ENCODE results near the gene CCZ1. TPM values are rescaled to one million over a fixed set of nuclear protein-coding genes. Genes with fewer than 3 reads are reported as not detected.
"Not testable (repeated sequence)": the region's sequence is repeated elsewhere in the genome, so short reads cannot be mapped to it uniquely, and the experiment has no call there.

The CCZ1 gene
- total RNA-seq, 1 experiment from 2014 or later = 207 TPM

DNA sequence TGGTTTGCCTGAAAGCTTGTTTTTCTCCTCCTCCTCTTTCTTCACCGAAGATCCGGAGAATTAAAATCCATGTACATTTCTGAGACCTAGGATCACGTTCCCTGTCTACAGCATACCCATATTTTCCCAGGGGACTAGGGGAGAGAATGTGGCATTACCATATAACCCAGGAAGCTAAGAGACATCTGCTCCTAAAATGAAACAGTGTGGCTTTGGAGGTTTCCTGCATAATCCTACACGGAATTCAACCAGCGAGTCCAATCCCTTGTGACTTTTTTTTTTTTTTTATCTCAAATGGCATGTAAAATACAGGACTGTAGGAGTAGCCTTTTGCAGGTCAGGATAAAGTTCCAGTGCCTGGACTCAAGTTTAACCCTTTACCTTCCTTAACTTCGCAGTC, 10.3 kb downstream of the CCZ1 start:
- DNase-seq (ENCODE audit: low spot score) = not testable (repeated sequence)

DNA sequence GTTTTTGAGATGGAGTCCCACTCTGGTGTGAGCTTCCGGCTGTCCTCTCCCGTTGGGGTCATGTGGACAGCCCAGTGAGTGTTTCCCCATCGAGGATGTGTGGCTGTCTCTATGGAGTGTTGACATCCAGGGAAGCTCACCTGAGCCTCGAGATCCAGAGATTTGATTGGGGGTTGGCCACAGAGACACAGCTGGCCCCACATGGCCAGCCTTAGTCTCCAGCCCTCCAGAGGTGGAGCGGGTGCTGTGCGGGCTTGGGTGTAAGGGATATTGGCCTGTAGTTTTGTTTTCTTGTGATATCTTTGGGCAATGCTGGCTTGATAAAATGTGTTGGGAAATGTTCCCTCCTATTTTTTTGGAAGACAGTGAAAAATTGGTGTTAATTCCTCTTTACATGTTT, 18.0 kb downstream of the CCZ1 start:
- DNase-seq (ENCODE audit: low spot score) = not testable (repeated sequence)

DNA sequence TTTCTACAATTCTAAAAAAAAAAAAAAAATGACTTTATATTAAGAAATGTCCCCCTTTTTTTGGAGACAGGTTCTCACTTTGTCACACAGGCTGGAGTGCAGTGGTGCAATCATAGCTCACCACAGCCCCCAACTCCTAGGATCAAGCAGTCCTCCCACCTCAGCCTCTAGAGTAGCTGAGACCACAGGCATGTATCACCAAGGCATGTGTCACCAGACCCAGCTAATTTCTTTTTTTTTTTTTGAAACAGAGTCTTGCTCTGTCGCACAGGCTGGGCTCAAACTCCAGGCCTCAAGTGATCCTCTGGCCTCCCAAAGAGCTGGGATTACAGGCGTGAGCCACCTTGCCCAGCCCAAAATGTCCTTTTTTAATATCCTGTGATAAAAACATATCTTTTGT, 25.6 kb downstream of the CCZ1 start:
- not testable (repeated sequence) for DNase-seq (ENCODE audit: low spot score)

DNA sequence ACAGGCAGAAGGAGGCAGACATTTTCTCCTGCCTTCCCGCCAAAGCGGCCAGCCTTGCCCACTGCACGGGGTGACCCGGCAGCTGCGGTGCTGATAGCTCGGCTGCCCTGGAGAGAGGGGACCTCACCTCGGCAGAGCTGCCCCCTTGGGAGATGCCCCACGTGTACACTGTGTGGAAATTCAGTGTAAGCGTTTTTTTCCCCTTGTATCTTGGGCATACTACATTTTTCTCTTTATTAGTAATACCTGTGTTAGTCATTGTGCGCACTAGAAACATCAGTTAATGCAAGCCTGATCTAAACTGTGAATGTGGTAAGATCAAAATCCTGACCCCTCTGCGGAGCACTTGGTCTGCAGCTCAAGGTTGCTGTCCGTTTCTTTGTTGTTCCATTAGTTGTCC, 26.1 kb downstream of the CCZ1 start:
- not testable (repeated sequence) for DNase-seq (ENCODE audit: low spot score)

DNA sequence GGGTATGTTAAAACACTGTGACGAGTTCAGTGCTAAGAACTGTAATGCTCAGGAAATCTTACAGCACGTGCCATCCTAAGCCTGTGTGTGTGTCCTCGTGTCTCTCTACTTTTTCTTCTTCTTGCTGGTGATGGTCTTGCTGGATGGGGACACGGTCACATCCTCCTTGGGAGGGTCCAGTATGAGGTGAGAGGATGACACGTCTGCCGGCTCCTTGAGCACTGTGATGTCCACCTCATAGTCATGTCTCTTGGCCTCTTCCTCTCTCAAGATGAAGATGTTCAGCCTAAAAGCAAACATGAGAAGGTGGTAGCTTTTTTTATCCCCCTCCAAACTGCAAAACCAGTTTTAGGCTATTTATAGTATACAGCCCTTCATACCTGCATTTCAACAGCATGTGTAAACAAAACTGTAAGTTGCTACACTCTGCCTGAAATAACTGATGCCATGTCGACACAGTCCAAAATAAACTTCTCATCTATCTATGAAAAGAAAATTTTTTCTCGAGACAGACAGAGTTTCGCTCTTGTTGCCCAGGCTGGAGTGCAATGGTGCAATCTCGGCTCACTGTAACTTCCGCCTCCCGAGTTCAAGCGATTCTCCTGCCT, 27.8 kb downstream of the CCZ1 start:
- not testable (repeated sequence) for DNase-seq (ENCODE audit: low spot score)

DNA sequence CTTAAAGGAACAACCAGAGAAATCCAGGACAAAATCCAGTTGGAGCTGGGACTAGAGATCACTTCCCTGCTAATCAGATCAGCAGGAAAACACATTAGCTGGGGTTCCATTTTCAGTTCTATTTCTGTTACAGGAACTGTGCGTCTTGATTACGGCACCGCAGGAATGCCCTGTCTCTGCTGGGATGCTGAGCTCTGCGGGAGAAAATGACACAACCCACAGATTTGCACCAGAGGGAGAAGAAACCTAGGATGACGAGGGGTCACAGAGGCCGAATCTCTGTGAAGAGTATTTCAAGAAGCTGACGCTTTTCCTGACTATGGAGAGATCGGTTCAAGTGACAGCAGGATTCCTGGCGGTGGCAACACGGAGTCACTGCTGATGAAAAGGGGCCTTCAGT, 31.8 kb downstream of the CCZ1 start:
- not testable (repeated sequence) for DNase-seq (ENCODE audit: low spot score)

DNA sequence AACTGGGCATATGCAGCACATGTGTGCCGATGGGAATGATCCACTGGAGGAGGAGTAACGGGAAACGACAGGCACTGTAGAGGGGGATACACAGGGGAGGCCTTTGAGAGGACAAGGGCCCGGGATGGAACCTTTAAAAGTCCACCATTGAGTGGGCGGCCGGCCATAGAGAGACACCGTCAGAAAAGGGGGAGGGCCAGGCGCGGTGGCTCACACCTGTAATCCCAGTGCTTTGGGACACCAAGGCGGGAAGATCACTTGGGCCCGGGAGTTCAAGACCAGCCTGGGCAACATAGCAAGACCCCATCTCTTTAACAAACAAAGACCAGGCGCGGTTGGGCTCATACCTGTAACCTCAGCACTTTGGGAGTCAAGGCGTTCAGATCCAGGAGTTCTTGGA, 32.7 kb downstream of the CCZ1 start:
- DNase-seq (ENCODE audit: low spot score) = peak; percentile 8

DNA sequence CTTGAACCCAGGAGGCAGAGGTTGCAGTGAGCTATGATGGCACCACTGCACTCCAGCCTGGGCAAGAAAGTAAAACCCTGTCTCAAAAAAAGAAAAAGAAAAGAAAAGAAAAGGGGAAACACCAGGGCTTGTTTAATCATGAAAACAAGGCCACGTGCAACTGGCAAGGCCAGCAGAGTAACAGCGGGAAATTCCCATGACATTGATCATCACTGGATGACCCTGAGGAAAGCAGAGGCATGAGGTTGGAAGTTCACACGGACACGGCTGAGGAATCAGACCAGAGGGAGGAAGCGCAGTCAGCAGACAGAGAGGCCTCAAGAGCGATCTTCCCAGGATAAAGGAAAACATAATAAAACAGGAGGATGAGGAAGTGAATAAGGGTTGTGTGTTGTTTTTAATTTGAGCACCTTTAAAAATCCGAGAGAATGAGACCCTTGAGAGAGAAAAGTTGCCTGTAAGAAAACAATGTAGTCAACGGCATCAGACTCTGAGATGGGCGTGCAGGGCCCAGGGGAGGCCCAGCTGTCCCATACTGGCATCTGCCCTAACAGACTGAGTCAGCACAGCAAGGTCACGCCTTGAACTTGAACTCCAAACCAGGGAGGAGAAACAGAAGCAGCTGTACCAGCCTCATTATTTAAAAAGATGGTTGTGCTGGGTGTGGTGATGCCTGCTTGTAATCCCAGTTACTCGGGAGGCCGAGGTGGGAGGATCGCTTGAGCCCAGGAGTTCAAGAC, 33.5 kb downstream of the CCZ1 start:
- not testable (repeated sequence) for DNase-seq (ENCODE audit: low spot score)

DNA sequence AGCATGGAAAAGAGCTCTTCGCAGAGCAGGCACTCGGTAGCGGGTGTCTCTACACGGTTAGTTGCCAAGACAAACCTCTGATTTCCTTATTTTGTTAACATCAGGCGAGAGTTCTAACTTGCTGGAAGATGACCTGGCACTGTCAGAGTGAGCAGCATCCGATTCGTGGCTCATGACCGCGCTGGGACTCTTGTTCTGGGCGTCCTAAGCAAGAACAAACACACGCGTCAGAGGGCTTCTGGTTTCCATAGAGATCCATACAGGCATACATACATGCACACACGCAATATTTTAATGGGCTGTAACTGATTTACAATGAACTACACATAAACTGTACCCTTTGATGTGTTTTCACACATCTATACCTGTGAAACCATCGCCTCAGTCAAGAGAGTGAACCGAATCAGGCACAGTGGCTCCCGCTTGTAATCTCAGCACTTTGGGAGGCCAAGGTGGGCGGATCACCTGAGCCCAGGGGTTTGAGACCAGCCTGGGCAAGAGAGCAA, 36.5 kb downstream of the CCZ1 start:
- DNase-seq (ENCODE audit: low spot score) = not testable (repeated sequence)

DNA sequence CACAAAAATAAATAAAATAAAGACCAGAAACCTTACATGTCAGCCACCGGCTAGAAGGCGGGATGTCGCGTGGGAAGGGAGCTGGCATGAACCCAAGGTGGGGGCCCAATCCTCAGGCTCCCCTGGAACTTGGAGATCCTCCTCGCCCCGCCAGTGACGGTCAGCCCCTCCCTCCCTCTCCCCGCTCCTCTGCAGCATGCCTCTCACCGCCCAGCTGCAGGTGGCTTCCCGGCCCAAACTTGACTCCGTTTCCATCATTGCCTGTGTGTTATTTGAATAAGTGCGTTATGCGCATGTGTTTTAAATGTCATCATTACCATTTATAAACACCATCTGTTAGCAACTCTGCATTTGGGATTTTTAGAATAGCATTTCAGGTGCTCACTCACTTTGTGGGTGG, 64.7 kb downstream of the CCZ1 start:
- not testable (repeated sequence) for DNase-seq (ENCODE audit: low spot score)

DNA sequence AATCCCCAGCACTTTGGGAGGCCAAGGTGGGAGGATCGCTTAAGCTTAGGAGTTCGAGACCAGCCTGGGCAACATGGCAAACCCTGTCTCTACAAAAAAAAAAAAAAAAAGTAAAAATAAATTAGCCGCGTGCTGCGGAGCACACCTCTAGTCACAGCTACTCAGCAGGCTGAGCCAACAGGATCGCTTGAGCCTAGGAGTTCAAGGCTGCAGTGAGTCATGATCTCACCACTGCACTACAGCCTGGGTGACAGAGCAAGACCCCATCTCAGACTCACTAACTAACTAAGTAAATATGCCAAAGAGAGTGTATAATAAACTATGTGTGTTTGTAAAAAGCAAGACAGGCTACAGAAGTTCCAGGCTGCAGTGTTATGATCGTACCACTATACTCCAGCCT, 65.3 kb downstream of the CCZ1 start:
- DNase-seq (ENCODE audit: low spot score) = not testable (repeated sequence)

DNA sequence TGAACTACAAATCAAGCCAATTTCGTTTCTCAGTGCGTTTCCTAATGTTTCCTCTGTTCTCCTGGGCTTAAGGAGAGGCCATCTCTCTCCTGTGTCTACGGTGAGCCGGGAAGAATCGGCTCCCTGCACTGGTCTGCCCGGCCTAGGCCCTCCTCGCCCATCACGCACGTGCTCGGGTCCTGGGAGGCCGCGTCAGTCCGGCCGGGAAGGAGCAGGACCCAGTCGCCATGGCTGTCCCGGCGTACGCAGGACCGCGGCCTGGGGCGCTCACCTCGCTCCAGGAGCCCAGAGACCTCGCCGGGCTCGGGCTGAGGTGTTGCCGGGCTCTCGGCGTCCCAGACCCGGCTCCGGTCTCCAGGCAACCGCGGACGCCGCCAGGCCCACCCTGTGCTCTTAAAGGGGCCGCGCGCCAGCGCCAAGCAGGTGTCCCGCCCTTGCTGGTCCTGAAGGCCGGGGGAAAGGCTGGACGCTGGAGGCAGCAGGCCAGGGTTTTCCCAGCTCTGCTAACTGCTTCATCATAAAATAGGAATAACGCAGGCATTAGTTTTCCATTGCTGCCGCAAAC, 71.9 kb downstream of the CCZ1 start, which contains the start of gene RSPH10B:
Gene RSPH10B (minus strand): TSS at position 343 of the 565 bp plus-strand sequence. CDS start 3,573 bp downstream, outside the sequence.
- not testable (repeated sequence) for DNase-seq (ENCODE audit: low spot score)

DNA sequence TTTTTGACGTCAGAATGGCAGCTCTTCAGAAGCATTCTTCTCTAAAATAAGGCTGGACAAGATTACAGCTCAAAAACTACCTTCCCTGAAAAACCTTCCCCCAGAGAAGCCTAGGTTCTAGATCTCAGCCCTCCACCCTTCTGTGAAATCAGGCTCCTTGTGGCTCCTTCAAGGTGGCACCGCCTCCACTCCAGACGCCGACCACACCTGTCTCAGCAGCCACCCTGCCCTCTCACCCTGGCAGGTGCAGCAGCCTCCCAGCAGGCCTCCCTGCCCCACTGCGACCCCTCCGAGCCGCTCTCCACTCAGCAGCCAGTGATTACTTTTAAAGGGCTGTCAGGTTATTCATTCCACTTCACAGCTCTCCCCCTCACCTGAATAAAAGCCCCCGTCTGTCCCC, 75.0 kb downstream of the CCZ1 start:
- not testable (repeated sequence) for DNase-seq (ENCODE audit: low spot score)

Other genes starting within 250 kb of the CCZ1 start
- 60.5 and 65.4 TPM in 2 replicates for gene RNF216, start 117.1 kb upstream of the CCZ1 start, total RNA-seq (2014; rRNA removed; shearing (Covaris generic))
- not detected in 2 replicates for gene OCM, start 17.9 kb upstream of the CCZ1 start, total RNA-seq (2014; rRNA removed; shearing (Covaris generic))
- not detected in 2 replicates for gene RSPH10B, start 72.0 kb downstream of the CCZ1 start, total RNA-seq (2014; rRNA removed; shearing (Covaris generic))
- 35.0 and 36.3 TPM in 2 replicates for gene PMS2, start 110.3 kb downstream of the CCZ1 start, total RNA-seq (2014; rRNA removed; shearing (Covaris generic))
- 288 and 294 TPM in 2 replicates for gene AIMP2, start 110.5 kb downstream of the CCZ1 start, total RNA-seq (2014; rRNA removed; shearing (Covaris generic))
- 1.3 TPM in 1 of 2 replicates, not detected in the other for gene ANKRD61, start 132.6 kb downstream of the CCZ1 start, total RNA-seq (2014; rRNA removed; shearing (Covaris generic))
- gene EIF2AK1, start 160.4 kb downstream of the CCZ1 start, total RNA-seq (2014; rRNA removed; shearing (Covaris generic)) = 279 and 301 TPM in 2 replicates
- 11.9 and 14.4 TPM in 2 replicates for gene USP42, start 206.2 kb downstream of the CCZ1 start, total RNA-seq (2014; rRNA removed; shearing (Covaris generic))